Measurements from ENCODE around the gene GSDME. TPM values are rescaled to one million over a fixed set of nuclear protein-coding genes. Genes with fewer than 3 reads are reported as not detected.

The GSDME gene
- polyA plus RNA-seq, 2 of the 4 experiments (the other 2 are of a cell fraction) = 51.0 to 55.9 TPM

GRCh38 chr7:24781106-24781505 lies 23.8 kb upstream of the GSDME start:
- no peak overlapping the region for H3K27ac ChIP-seq
- H3K4me2 ChIP-seq = no peak overlapping the region
- ChIA-PET POLR2A (no interaction called here), CTCF (interaction anchor here (0.8 to 1.1 kb wide), 3 partner anchors 31 to 317 kb away, joined by 3 read pairs; no protein-coding TSS in a partner anchor)
- WGBS (ENCODE audit: missing lambda C conversion rate) = 95% methylated on average over 4 of the region's 4 CpGs
- TF ChIP-seq MAZ (IDR thresholded peaks at IDR 0.05; ENCODE audit: borderline replicate concordance, low read depth, low read length) (no peak), CBX2 (IDR thresholded peaks at IDR 0.05; ENCODE audit: borderline replicate concordance, low read depth) (no peak), JUN (IDR thresholded peaks at IDR 0.05) (no peak), HMGXB4 (CRISPR knock-in tag; IDR thresholded peaks at IDR 0.05; ENCODE audit: borderline replicate concordance) (no peak), NFE2L2 (conservative IDR thresholded peaks at IDR 0.05; ENCODE audit: low read length) (no peak), KDM1A (IDR thresholded peaks at IDR 0.05; ENCODE audit: low read depth) (no peak), HEYL (CRISPR knock-in tag; IDR thresholded peaks at IDR 0.05) (no peak), HDAC2 (IDR thresholded peaks at IDR 0.05) (no peak), POLR2AphosphoS2 (conservative IDR thresholded peaks at IDR 0.05; ENCODE audit: low read length) (no peak), E2F6 (IDR thresholded peaks at IDR 0.05; ENCODE audit: borderline replicate concordance, low read depth) (no peak)
- TF ChIP-seq, protein P1, sequence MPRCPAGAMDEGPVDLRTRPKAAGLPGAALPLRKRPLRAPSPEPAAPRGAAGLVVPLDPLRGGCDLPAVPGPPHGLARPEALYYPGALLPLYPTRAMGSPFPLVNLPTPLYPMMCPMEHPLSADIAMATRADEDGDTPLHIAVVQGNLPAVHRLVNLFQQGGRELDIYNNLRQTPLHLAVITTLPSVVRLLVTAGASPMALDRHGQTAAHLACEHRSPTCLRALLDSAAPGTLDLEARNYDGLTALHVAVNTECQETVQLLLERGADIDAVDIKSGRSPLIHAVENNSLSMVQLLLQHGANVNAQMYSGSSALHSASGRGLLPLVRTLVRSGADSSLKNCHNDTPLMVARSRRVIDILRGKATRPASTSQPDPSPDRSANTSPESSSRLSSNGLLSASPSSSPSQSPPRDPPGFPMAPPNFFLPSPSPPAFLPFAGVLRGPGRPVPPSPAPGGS (IDR thresholded peaks at IDR 0.05) = no peak
- peaks cover 7% of the 10 kb centered on the region; the same call in 1 of the 3 replicates for H3K9me3 ChIP-seq
- no peaks in the 10 kb centered on the region for H3K4me1 ChIP-seq
- H3K4me3 ChIP-seq = no peak overlapping the region
- DNase-seq (ENCODE audit: low read depth in 1 of 2, low spot score in 1 of 2) (no peak), ATAC-seq (no peak), FAIRE-seq (no peak)

DNA sequence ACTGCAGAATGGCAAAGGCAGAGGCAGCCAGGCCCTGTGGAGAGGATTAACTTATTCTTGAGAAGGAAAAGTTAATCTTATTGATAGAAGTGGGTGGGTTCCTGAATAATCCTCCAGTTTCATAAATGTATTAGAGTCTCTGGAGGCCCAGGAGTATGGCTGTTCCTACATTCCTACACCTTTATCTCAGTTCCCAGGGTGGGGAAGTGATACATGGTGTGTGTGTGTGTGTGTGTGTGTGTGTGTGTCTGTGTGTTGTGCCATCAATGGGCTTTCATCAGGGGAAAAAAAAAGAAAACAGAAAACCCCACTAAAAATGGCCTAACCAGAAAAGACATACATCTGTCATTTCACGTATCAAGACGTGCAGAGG lies 22.0 kb upstream of the GSDME start:
- no peak for TF ChIP-seq FOSL2 (IDR thresholded peaks at IDR 0.05)
- TF ChIP-seq FOSL2 (CRISPR knock-in tag; IDR thresholded peaks at IDR 0.05) = no peak
- no peak for TF ChIP-seq RNF2 (IDR thresholded peaks at IDR 0.05; ENCODE audit: borderline replicate concordance, low read depth)
- TF ChIP-seq PHF8 (IDR thresholded peaks at IDR 0.05; ENCODE audit: borderline replicate concordance, low read depth) = no peak
- TF ChIP-seq EHMT2 (IDR thresholded peaks at IDR 0.05; ENCODE audit: low read depth) = no peak
- no peak for TF ChIP-seq GATA3 (IDR thresholded peaks at IDR 0.05; ENCODE audit: borderline replicate concordance)
- TF ChIP-seq SREBF2 (IDR thresholded peaks at IDR 0.05) = no peak
- TF ChIP-seq FOXS1 (CRISPR knock-in tag; IDR thresholded peaks at IDR 0.05) = no peak
- Histone ChIP-seq H3K4me3 (no peak overlapping the region), H3K27ac (peak overlapping the region in 1 of 2 experiments; percentile 11; a peak in 1 of 6 replicates), H3K4me1 (no peaks in the 10 kb centered on the region), H3K4me2 (no peak overlapping the region), H3K9me3 (peaks cover 7% of the 10 kb centered on the region; the same call in 1 of the 3 replicates)
- 89% methylated on average over 2 of the region's 2 CpGs for WGBS (ENCODE audit: missing lambda C conversion rate)
- FAIRE-seq (no peak), DNase-seq (ENCODE audit: low read depth in 1 of 2, low spot score in 1 of 2) (no peak), ATAC-seq (no peak)
- ChIA-PET CTCF (interaction anchor here (1.0 to 1.1 kb wide), 2 partner anchors 18 to 28 kb away, joined by 3 to 4 read pairs; no protein-coding TSS in a partner anchor), POLR2A (no interaction called here)

DNA sequence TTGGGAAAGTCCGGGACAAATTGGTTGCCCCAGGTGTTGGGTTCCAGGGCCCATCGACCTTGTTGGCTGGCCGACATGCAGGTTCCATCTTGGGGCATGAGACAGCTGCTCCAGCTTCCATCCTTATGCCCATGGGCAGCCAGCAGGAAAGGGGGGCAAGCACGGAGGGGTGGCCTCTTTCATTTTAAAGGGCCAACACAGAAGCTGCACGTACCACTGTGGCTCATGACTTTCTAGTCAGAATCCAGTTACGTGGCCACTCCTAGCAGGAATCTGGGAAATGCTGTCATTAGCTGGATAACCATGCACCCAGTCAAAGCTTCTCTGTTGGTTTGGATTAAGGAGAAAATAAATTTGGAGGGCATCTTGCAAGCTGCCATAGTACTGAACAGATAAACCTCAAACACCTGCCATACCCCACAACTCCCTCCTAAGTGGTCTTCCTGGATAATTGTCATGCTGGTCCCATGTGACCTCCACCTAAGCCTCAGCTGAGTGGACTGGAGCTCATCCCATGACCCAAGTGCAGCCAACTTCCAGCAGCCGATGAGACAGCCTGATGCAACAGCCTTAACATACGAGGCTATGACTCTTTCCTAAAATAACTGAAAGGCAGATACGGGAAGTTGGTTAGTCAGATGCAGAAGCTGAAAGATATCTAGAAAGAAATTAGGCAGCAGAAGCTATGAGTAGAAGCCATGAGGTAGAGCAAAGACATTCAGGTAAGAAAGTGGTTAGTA lies 21.4 kb upstream of the GSDME start:
- ATAC-seq = peak in 1 of 2 experiments; percentile 39; a peak in 1 of 6 replicates
- Histone ChIP-seq H3K9me3 (peaks cover 6% of the 10 kb centered on the region; the same call in 1 of the 3 replicates), H3K4me3 (no peak overlapping the region), H3K4me2 (no peak overlapping the region), H3K4me1 (no peaks in the 10 kb centered on the region), H3K27ac (no peak overlapping the region; a peak in 1 of 6 replicates)
- ChIA-PET CTCF (interaction anchor here (0.8 to 1.4 kb wide), 5 partner anchors 19 to 315 kb away, joined by 3 to 5 read pairs (median 3); no protein-coding TSS in a partner anchor), POLR2A (no interaction called here)
- no peak for TF ChIP-seq ZSCAN20 (CRISPR knock-in tag; IDR thresholded peaks at IDR 0.05)
- no peak for TF ChIP-seq GATA3 (IDR thresholded peaks at IDR 0.05; ENCODE audit: borderline replicate concordance)
- TF ChIP-seq ZFP36 (IDR thresholded peaks at IDR 0.05; ENCODE audit: borderline replicate concordance, partially characterized antibody) = no peak
- no peak for TF ChIP-seq MAFK (IDR thresholded peaks at IDR 0.05; ENCODE audit: partially characterized antibody)
- TF ChIP-seq ESRRA (IDR thresholded peaks at IDR 0.05; ENCODE audit: borderline replicate concordance, low read length) = no peak
- no peak for TF ChIP-seq SMC3 (IDR thresholded peaks at IDR 0.05)
- TF ChIP-seq NFE2L2 (conservative IDR thresholded peaks at IDR 0.05; ENCODE audit: low read length) = no peak
- 68% methylated on average over 9 of the region's 9 CpGs for WGBS (ENCODE audit: missing lambda C conversion rate)
- no peak for FAIRE-seq
- no peak for DNase-seq (ENCODE audit: low read depth in 1 of 2, low spot score in 1 of 2)
